ENCODE results near the gene BLOC1S1. TPM values are rescaled to one million over a fixed set of nuclear protein-coding genes. Genes with fewer than 3 reads are reported as not detected.

Gene BLOC1S1
- total and polyA plus RNA-seq, 9 of the 15 experiments (the other 6 are each of a cell fraction or from before 2014, with no cell fraction given): 75.2 to 161 (median 98.8) TPM

DNA sequence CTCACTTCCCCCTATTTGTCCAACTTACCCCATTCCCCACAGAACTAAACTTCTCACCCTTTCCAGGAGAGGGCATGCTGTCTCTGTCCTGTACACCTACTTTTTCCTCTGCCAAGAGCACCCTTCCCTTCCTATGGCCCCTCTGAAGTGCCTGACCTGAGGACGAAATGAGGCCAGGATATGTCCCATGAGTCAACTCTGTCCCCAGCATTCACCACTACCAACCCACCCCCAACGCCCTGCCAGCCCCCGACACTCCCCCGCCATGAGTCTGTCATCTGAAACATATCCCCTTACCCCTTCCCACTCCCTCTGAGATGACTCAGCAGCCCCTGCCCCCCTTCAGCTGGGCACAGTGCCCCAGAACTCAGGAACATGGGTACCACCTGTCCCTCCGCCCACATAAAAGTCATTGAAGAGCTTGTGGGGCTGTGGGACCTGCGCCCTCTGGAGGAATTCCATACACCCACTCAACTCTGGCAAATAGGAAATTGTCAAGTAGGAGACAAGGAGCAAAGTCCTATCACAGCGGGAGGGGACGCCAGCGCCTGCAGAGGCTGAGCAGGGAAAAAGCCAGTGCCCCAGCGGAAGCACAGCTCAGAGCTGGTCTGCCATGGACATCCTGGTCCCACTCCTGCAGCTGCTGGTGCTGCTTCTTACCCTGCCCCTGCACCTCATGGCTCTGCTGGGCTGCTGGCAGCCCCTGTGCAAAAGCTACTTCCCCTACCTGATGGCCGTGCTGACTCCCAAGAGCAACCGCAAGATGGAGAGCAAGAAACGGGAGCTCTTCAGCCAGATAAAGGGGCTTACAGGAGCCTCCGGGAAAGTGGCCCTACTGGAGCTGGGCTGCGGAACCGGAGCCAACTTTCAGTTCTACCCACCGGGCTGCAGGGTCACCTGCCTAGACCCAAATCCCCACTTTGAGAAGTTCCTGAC lies 34.4 kb upstream of the BLOC1S1 start (continued):
- TF ChIP-seq, protein P1, sequence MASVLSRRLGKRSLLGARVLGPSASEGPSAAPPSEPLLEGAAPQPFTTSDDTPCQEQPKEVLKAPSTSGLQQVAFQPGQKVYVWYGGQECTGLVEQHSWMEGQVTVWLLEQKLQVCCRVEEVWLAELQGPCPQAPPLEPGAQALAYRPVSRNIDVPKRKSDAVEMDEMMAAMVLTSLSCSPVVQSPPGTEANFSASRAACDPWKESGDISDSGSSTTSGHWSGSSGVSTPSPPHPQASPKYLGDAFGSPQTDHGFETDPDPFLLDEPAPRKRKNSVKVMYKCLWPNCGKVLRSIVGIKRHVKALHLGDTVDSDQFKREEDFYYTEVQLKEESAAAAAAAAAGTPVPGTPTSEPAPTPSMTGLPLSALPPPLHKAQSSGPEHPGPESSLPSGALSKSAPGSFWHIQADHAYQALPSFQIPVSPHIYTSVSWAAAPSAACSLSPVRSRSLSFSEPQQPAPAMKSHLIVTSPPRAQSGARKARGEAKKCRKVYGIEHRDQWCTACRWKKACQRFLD (CRISPR knock-in tag; IDR thresholded peaks at IDR 0.05): no peak
- TF ChIP-seq, protein P2, sequence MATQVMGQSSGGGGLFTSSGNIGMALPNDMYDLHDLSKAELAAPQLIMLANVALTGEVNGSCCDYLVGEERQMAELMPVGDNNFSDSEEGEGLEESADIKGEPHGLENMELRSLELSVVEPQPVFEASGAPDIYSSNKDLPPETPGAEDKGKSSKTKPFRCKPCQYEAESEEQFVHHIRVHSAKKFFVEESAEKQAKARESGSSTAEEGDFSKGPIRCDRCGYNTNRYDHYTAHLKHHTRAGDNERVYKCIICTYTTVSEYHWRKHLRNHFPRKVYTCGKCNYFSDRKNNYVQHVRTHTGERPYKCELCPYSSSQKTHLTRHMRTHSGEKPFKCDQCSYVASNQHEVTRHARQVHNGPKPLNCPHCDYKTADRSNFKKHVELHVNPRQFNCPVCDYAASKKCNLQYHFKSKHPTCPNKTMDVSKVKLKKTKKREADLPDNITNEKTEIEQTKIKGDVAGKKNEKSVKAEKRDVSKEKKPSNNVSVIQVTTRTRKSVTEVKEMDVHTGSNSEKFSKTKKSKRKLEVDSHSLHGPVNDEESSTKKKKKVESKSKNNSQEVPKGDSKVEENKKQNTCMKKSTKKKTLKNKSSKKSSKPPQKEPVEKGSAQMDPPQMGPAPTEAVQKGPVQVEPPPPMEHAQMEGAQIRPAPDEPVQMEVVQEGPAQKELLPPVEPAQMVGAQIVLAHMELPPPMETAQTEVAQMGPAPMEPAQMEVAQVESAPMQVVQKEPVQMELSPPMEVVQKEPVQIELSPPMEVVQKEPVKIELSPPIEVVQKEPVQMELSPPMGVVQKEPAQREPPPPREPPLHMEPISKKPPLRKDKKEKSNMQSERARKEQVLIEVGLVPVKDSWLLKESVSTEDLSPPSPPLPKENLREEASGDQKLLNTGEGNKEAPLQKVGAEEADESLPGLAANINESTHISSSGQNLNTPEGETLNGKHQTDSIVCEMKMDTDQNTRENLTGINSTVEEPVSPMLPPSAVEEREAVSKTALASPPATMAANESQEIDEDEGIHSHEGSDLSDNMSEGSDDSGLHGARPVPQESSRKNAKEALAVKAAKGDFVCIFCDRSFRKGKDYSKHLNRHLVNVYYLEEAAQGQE (IDR thresholded peaks at IDR 0.05; ENCODE audit: borderline replicate concordance): peak; percentile 16; the same call in 1 of the 2 replicates
- TF ChIP-seq, protein P2 (CRISPR knock-in tag; IDR thresholded peaks at IDR 0.05; ENCODE audit: low read depth): no peak
- TF ChIP-seq TEAD1 (CRISPR knock-in tag; IDR thresholded peaks at IDR 0.05): peak; percentile 48 to 79; a peak in 2 of 4 replicates
- TF ChIP-seq, protein P3, sequence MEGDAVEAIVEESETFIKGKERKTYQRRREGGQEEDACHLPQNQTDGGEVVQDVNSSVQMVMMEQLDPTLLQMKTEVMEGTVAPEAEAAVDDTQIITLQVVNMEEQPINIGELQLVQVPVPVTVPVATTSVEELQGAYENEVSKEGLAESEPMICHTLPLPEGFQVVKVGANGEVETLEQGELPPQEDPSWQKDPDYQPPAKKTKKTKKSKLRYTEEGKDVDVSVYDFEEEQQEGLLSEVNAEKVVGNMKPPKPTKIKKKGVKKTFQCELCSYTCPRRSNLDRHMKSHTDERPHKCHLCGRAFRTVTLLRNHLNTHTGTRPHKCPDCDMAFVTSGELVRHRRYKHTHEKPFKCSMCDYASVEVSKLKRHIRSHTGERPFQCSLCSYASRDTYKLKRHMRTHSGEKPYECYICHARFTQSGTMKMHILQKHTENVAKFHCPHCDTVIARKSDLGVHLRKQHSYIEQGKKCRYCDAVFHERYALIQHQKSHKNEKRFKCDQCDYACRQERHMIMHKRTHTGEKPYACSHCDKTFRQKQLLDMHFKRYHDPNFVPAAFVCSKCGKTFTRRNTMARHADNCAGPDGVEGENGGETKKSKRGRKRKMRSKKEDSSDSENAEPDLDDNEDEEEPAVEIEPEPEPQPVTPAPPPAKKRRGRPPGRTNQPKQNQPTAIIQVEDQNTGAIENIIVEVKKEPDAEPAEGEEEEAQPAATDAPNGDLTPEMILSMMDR (IDR thresholded peaks at IDR 0.05 in 2 of 3, conservative IDR thresholded peaks at IDR 0.05 in 1 of 3; ENCODE audit: insufficient read depth in 2 of 3, low read depth in 1 of 3, low read length in 3 of 3): peak; percentile 55 to 80 (median 64)
- peak in 1 of 2 experiments; percentile 22; a peak in 3 of 4 replicates for TF ChIP-seq RAD21 (CRISPR knock-in tag; conservative IDR thresholded peaks at IDR 0.05 in 1 of 2, IDR thresholded peaks at IDR 0.05 in 1 of 2)
- TF ChIP-seq, protein P4, sequence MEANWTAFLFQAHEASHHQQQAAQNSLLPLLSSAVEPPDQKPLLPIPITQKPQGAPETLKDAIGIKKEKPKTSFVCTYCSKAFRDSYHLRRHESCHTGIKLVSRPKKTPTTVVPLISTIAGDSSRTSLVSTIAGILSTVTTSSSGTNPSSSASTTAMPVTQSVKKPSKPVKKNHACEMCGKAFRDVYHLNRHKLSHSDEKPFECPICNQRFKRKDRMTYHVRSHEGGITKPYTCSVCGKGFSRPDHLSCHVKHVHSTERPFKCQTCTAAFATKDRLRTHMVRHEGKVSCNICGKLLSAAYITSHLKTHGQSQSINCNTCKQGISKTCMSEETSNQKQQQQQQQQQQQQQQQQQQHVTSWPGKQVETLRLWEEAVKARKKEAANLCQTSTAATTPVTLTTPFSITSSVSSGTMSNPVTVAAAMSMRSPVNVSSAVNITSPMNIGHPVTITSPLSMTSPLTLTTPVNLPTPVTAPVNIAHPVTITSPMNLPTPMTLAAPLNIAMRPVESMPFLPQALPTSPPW (CRISPR knock-in tag; IDR thresholded peaks at IDR 0.05): peak; percentile 40
- TF ChIP-seq, protein P5, sequence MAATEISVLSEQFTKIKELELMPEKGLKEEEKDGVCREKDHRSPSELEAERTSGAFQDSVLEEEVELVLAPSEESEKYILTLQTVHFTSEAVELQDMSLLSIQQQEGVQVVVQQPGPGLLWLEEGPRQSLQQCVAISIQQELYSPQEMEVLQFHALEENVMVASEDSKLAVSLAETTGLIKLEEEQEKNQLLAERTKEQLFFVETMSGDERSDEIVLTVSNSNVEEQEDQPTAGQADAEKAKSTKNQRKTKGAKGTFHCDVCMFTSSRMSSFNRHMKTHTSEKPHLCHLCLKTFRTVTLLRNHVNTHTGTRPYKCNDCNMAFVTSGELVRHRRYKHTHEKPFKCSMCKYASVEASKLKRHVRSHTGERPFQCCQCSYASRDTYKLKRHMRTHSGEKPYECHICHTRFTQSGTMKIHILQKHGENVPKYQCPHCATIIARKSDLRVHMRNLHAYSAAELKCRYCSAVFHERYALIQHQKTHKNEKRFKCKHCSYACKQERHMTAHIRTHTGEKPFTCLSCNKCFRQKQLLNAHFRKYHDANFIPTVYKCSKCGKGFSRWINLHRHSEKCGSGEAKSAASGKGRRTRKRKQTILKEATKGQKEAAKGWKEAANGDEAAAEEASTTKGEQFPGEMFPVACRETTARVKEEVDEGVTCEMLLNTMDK (IDR thresholded peaks at IDR 0.05; ENCODE audit: borderline replicate concordance, insufficient read depth, low read depth, low read length, poor library complexity, severe bottlenecking): peak; percentile 81
